Progenitor cell of endocrine pancreas (in vitro differentiated cells): Measurements from ENCODE around the gene SEMA4C. TPM values are rescaled to one million over a fixed set of nuclear protein-coding genes. Genes with fewer than 3 reads are reported as not detected.

Source experiments
- DNase-seq: peaks from one replicate; pipeline ENCODE4 v3.0.0; 2021; ENCODE audit warnings: low spot score; ENCODE audit not compliant: unreplicated experiment
- H3K27ac Mint-ChIP-seq: 2 replicates; pipeline ENCODE4 v1.8.0; 2021; ENCODE audit warnings: mild to moderate bottlenecking, moderate library complexity, mixed read lengths
- H3K27me3 Mint-ChIP-seq: 2 replicates; pipeline ENCODE4 v1.8.0; 2021; ENCODE audit warnings: mixed read lengths
- H3K36me3 Mint-ChIP-seq: 2 replicates; pipeline ENCODE4 v1.8.0; 2022; ENCODE audit warnings: mixed read lengths; ENCODE audit not compliant: insufficient read depth
- H3K4me1 Mint-ChIP-seq: 2 replicates; pipeline ENCODE4 v1.8.0; 2021; ENCODE audit warnings: low read depth, mixed read lengths
- H3K4me3 Mint-ChIP-seq: 2 replicates; pipeline ENCODE4 v1.8.0; 2021; ENCODE audit warnings: low read depth, mild to moderate bottlenecking, moderate library complexity, mixed read lengths
- H3K9me3 Mint-ChIP-seq: 2 replicates; pipeline ENCODE4 v1.8.0; 2021; ENCODE audit warnings: low read depth, mixed read lengths
- CTCF ChIP-seq: fragments of 200-600 bp; sonication (generic); IDR thresholded peaks from one replicate; pipeline ENCODE4 v1.5.0; 2021; ENCODE audit warnings: antibody characterized with exemption, mild to moderate bottlenecking; ENCODE audit not compliant: unreplicated experiment
- total RNA-seq: library from RNA; stranded (reverse); gene quantifications from 2 replicates; pipeline ENCODE4 v1.2.1, GENCODE V29; 2021

The SEMA4C gene
- total RNA-seq, 1 donor from 2014 or later = 75.0 TPM

DNA sequence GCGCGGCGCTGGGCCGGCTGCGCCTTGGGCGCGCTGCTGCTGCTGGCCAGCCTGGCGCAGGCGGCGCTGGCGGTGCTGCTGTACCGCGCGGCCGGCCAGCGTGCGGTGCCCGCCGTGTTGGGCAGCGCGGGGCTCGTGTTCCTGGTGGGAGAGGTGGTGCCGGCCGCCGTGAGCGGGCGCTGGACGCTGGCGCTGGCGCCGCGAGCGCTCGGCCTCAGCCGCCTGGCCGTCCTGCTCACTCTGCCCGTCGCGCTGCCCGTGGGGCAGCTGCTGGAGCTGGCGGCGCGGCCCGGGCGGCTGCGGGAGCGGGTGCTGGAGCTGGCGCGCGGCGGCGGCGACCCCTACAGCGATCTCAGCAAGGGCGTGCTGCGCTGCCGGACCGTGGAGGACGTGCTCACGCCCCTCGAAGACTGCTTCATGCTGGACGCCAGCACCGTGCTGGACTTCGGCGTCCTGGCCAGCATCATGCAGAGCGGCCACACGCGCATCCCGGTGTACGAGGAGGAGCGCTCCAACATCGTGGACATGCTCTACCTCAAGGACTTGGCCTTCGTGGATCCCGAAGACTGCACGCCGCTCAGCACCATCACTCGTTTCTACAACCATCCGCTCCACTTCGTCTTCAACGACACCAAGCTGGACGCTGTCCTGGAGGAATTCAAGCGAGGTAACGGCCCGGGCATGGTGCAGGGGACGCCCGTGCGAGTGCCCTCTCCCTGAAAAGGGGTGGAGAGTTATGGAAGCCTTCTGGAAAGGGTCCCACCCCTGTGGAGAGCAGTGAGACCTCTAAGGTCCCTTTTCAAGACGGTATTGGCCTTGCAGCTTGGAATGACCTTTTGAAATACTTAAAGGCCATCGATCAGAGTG is 52.8 kb downstream of the SEMA4C start:
- H3K9me3 Mint-ChIP-seq = no peaks in the 10 kb centered on the region
- H3K4me1 Mint-ChIP-seq = peaks cover 52% of the 10 kb centered on the region
- no peaks in the 10 kb centered on the region for H3K27me3 Mint-ChIP-seq
- H3K27ac Mint-ChIP-seq = peak overlapping the region; percentile 71
- no peak for TF ChIP-seq CTCF
- H3K4me3 Mint-ChIP-seq = peak overlapping the region; percentile 81
- peaks cover 4% of the 10 kb centered on the region for H3K36me3 Mint-ChIP-seq
- DNase-seq = no peak

- Mint-ChIP-seq H3K4me3 (peak within 1 kb of the TSS; percentile 81), H3K36me3 (peaks cover 4% of the 10 kb centered on the region), H3K9me3 (no peaks in the 10 kb centered on the region), H3K27ac (peak within 1 kb of the TSS; percentile 81), H3K4me1 (peaks cover 49% of the 10 kb centered on the region), H3K27me3 (no peaks in the 10 kb centered on the region)
- DNase-seq = peak; percentile 98
- peak; percentile 79 for TF ChIP-seq CTCF
Observed at GRCh38 chr2:96816127-96816835, 53.6 kb downstream of the SEMA4C start, which contains the start of gene CNNM3. Gene CNNM3 (plus strand): TSS chr2:96816268. CDS start chr2:96816278, 10 bp downstream.

DNA sequence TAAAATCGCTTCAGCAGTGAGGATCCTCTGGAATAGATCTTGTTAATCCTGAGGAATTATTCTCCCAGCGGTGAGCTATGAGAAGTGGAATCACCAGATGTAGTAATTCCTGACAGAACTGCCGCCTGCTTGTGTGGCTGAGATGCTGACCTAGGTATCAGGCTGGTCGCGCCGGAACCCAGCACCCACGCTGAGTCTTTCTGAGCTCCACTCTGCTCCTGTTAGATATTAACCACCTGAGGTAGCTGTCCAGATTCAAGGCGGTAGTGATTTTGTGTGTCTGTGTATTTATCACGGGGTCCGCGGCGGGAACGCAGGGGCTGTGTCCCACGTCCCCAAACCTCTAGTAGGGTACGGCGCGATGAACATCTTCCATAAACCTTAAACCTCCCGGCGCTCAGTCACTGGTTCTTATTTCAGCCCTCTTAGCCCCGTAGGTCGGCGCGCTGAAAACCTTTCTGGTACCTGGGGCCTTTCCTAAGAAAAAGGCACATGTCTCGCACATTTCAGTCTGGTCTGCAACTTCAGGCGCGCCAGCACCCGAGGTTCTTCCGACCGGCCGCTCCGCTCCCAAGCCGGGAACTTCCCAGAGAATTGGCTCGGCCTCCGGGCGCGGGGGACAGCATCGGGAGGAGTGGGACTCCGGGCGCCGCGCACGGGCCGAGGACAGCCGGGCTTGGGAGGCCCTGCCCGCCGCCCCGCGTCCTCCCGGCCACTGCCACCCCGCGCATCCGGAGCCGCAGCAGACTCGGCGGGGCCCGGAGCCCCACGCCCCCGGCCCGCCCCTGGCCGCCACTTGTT is 54.4 kb downstream of the SEMA4C start:
- Mint-ChIP-seq H3K27me3 (no peaks in the 10 kb centered on the region), H3K9me3 (no peaks in the 10 kb centered on the region), H3K27ac (peak overlapping the region; percentile 81), H3K4me1 (peaks cover 42% of the 10 kb centered on the region), H3K4me3 (peak overlapping the region; percentile 80), H3K36me3 (peaks cover 2% of the 10 kb centered on the region)
- DNase-seq = no peak
- no peak for TF ChIP-seq CTCF

GRCh38 chr2:96813656-96814055 is 56.2 kb downstream of the SEMA4C start:
- no peak overlapping the region for H3K4me3 Mint-ChIP-seq
- TF ChIP-seq CTCF = no peak

DNA sequence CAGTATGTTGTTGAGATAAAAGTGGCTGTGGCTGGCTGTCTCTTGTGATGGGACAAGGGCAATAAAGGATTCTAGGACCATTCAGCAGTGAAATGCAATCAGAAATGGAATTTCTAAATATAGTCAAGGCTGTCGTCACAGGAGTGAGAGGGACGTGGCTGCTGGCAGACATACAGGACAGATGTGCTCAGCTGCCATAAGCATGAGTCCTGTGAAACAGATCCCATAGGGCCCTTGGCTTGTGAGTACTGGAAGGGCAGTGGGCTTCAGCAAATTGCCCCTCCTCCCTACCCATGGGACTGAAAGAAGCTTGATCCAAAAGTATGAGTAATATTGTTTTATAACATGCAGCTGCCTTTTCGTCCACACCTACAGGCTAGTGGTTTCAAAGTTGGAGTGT is 58.0 kb downstream of the SEMA4C start:
- Mint-ChIP-seq H3K27ac (no peak overlapping the region), H3K4me3 (no peak overlapping the region), H3K9me3 (no peaks in the 10 kb centered on the region), H3K4me1 (peaks cover 7% of the 10 kb centered on the region), H3K36me3 (peaks cover 8% of the 10 kb centered on the region), H3K27me3 (no peaks in the 10 kb centered on the region)
- DNase-seq = no peak
- TF ChIP-seq CTCF = no peak

More at GRCh38 chr2:96813656-96814055, 56.2 kb downstream of the SEMA4C start:
- Mint-ChIP-seq H3K36me3 (peaks cover 5% of the 10 kb centered on the region), H3K9me3 (no peaks in the 10 kb centered on the region), H3K27ac (no peak overlapping the region), H3K4me1 (peaks cover 23% of the 10 kb centered on the region), H3K27me3 (no peaks in the 10 kb centered on the region)
- no peak for DNase-seq
